Panc1 (cell line): ENCODE data around the gene PCDHAC2. TPM values are rescaled to one million over a fixed set of nuclear protein-coding genes. Genes with fewer than 3 reads are reported as not detected.

Experiments
- ATAC-seq: fragments of 200-7000 bp; cut with Tn5 transposase; 2 replicates; pipeline ENCODE4 v1.9.1; 2020; ENCODE audit warnings: mild to moderate bottlenecking, moderate library complexity
- BruUV-seq: library from RNA; stranded (reverse); fragments of 400-500 nt; replicated peaks from 2 replicates; lab custom pipeline; 2021; lab: Mats Ljungman, UMichigan
- CTCF ChIA-PET: fragments of 300-600 bp; sonication (Branson Sonifier 250); formaldehyde crosslinking; loops from one replicate; lab custom pipeline; 2022; ENCODE audit warnings: antibody characterized with exemption; lab: Charles Lee
- POLR2A ChIA-PET: fragments of 300-600 bp; sonication (Branson Sonifier 250); formaldehyde crosslinking; loops from one replicate; lab custom pipeline; 2022; ENCODE audit warnings: antibody characterized with exemption; lab: Charles Lee
- DNase-seq: peaks from one replicate; pipeline ENCODE4 v3.0.0-alpha.2; 2010; ENCODE audit warnings: low read depth, low spot score
- H3K27ac ChIP-seq: 2 replicates; pipeline ENCODE4 v1.5.1; 2011; ENCODE audit warnings: mild to moderate bottlenecking, low read length, inconsistent platforms
- H3K27me3 ChIP-seq: fragments of 200-500 bp; sonication (Bioruptor generic); 2 replicates; pipeline ENCODE4 v1.6.0; 2014; ENCODE audit warnings: low read length, inconsistent platforms; ENCODE audit not compliant: control insufficient read depth, insufficient read depth
- H3K36me3 ChIP-seq: fragments of 200-500 bp; sonication (Bioruptor generic); 2 replicates; pipeline ENCODE4 v1.5.1; 2014; ENCODE audit warnings: inconsistent platforms, mild to moderate bottlenecking, low read length, moderate library complexity; ENCODE audit not compliant: control insufficient read depth, insufficient read depth
- H3K4me1 ChIP-seq: 2 replicates; pipeline ENCODE4 v1.5.1; 2011; ENCODE audit warnings: inconsistent platforms, mild to moderate bottlenecking, low read length, moderate library complexity; ENCODE audit not compliant: control insufficient read depth, insufficient read depth
- H3K4me3 ChIP-seq, 2 experiments: 2 replicates each; pipeline ENCODE4 v1.5.1; 2011 to 2012; ENCODE audit warnings: low read depth in 2 of 2, low read length in 2 of 2, mild to moderate bottlenecking in 2 of 2, inconsistent platforms in 1 of 2, moderate library complexity in 1 of 2
- H3K9me3 ChIP-seq: fragments of 200-500 bp; sonication (Bioruptor generic); 2 replicates; pipeline ENCODE4 v1.5.1; 2014; ENCODE audit warnings: low read depth, mild to moderate bottlenecking, inconsistent platforms, low read length, moderate library complexity; ENCODE audit not compliant: control insufficient read depth, insufficient read depth
- CTCF ChIP-seq: fragments of 450-650 bp; IDR thresholded peaks from 2 replicates; pipeline ENCODE4 v1.5.1; 2017; ENCODE audit warnings: mild to moderate bottlenecking
- POLR2AphosphoS5 ChIP-seq: IDR thresholded peaks from 2 replicates; pipeline ENCODE4 v1.6.1; 2012; ENCODE audit warnings: mild to moderate bottlenecking, low read depth, low read length, moderate library complexity
- REST ChIP-seq, 2 experiments: IDR thresholded peaks; 2 replicates each; pipeline ENCODE4 v1.6.1; 2011 to 2012; ENCODE audit warnings: low read depth in 2 of 2, control low read depth in 1 of 2, low read length in 1 of 2, mild to moderate bottlenecking in 1 of 2, moderate library complexity in 1 of 2; ENCODE audit not compliant: insufficient read depth in 1 of 2
- SIN3A ChIP-seq: IDR thresholded peaks from 2 replicates; pipeline ENCODE4 v1.6.1; 2012; ENCODE audit warnings: low read depth, mild to moderate bottlenecking, low read length, moderate library complexity, borderline replicate concordance; ENCODE audit not compliant: insufficient read depth
- TCF7L2 ChIP-seq: IDR thresholded peaks from 2 replicates; pipeline ENCODE4 v1.6.1; 2011; ENCODE audit warnings: mild to moderate bottlenecking, low read depth, low read length, inconsistent platforms
- in situ Hi-C: cut with HindIII; loops from 2 replicates; pipeline ENCODE4 v1.10.0; 2016; ENCODE audit warnings: low sequenced_read_pairs, low pct_unique_long_range_greater_than_20kb
- intact Hi-C: fragments of 100-400 bp; cut with micrococcal nuclease; formaldehyde crosslinking; loops from one replicate; pipeline ENCODE4 v1.10.0; 2022; ENCODE audit not compliant: unreplicated experiment
- total RNA-seq: library from RNA; stranded (reverse); gene quantifications from one replicate; pipeline ENCODE4 v1.2.1, GENCODE V29; 2021; ENCODE audit not compliant: unreplicated experiment

The PCDHAC2 gene
- total RNA-seq, 1 experiment from 2014 or later: 8.8 TPM

- in situ Hi-C loops: no loop called here
- no TSS peak for BruUV-seq
- no peaks in the 10 kb centered on the region for H3K4me1 ChIP-seq
- POLR2A ChIA-PET: interaction anchor here (0.6 kb wide), 1 partner anchor 16 kb away, joined by 7 read pairs; no protein-coding TSS in a partner anchor
- DNase-seq: no peak
- CTCF ChIA-PET: no interaction called here
- H3K4me3 ChIP-seq: no peak overlapping the region
- intact Hi-C loops: no loop called here
- H3K36me3 ChIP-seq: no peaks in the 10 kb centered on the region; the same call in 1 of the 2 replicates
- TF ChIP-seq POLR2AphosphoS5: no peak
- no peak for TF ChIP-seq SIN3A
- no peak for TF ChIP-seq REST (IDR thresholded peaks at IDR 0.05; ENCODE audit: insufficient read depth in 1 of 2, low read depth in 2 of 2, low read length in 1 of 2)
- TF ChIP-seq CTCF: no peak
- no peak for TF ChIP-seq TCF7L2
- ATAC-seq: no peak
- no peaks in the 10 kb centered on the region for H3K27me3 ChIP-seq
- no peaks in the 10 kb centered on the region for H3K9me3 ChIP-seq
- no peak overlapping the region for H3K27ac ChIP-seq
Measured at GRCh38 chr5:140988100-140988499, 21.8 kb downstream of the PCDHAC2 start.

GRCh38 chr5:140988608-140989007 lies 22.3 kb downstream of the PCDHAC2 start:
- ChIA-PET CTCF (no interaction called here), POLR2A (no interaction called here)
- no peak for ATAC-seq
- no peaks in the 10 kb centered on the region for H3K4me1 ChIP-seq
- H3K27me3 ChIP-seq: no peaks in the 10 kb centered on the region
- intact Hi-C loops: no loop called here
- H3K9me3 ChIP-seq: no peaks in the 10 kb centered on the region
- no TSS peak for BruUV-seq
- H3K27ac ChIP-seq: no peak overlapping the region
- in situ Hi-C loops: no loop called here
- no peak overlapping the region for H3K4me3 ChIP-seq
- TF ChIP-seq POLR2AphosphoS5 (no peak), REST (IDR thresholded peaks at IDR 0.05; ENCODE audit: insufficient read depth in 1 of 2, low read depth in 2 of 2, low read length in 1 of 2) (no peak), SIN3A (no peak), TCF7L2 (no peak), CTCF (no peak)
- no peak for DNase-seq
- H3K36me3 ChIP-seq: no peaks in the 10 kb centered on the region
